Measurements from ENCODE around the gene FHOD3.

The FHOD3 gene

DNA sequence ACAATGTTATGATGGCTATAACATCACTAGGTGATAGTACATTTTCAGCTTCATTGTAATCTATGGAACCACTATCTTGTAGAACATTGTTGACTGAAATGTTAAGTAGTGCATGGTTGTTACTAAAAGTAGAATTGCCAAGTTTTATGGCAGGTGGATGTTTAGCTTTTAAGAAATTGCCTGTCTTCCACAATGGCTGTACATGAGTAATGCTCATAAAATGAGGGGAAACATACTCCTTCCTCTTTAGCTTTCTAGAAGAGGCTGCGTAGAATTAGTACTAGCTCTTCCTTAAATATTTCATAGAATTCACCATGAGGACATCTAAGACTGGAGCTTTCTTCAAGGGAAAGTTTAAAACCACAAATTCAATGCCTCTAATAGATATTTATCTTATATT lies 370.3 kb downstream of the FHOD3 start:
- no peaks in the 10 kb centered on the region for H4K20me1 ChIP-seq (ENCODE audit: insufficient read depth, low read length)
- no peaks in the 10 kb centered on the region for H3K79me2 ChIP-seq (ENCODE audit: low read length)
- H3F3A ChIP-seq (ENCODE audit: insufficient read depth, low read length), result no peaks in the 10 kb centered on the region
- no peak overlapping the region for H2AFZ ChIP-seq (ENCODE audit: low read length)
- no peak overlapping the region for H3K4me3 ChIP-seq (ENCODE audit: low read length)
- TF ChIP-seq, protein P1, sequence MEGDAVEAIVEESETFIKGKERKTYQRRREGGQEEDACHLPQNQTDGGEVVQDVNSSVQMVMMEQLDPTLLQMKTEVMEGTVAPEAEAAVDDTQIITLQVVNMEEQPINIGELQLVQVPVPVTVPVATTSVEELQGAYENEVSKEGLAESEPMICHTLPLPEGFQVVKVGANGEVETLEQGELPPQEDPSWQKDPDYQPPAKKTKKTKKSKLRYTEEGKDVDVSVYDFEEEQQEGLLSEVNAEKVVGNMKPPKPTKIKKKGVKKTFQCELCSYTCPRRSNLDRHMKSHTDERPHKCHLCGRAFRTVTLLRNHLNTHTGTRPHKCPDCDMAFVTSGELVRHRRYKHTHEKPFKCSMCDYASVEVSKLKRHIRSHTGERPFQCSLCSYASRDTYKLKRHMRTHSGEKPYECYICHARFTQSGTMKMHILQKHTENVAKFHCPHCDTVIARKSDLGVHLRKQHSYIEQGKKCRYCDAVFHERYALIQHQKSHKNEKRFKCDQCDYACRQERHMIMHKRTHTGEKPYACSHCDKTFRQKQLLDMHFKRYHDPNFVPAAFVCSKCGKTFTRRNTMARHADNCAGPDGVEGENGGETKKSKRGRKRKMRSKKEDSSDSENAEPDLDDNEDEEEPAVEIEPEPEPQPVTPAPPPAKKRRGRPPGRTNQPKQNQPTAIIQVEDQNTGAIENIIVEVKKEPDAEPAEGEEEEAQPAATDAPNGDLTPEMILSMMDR (IDR thresholded peaks at IDR 0.05; ENCODE audit: low read length), result no peak
- TF ChIP-seq EZH2 (optimal IDR thresholded peaks at IDR 0.05; ENCODE audit: low read depth, low read length), result no peak
- TF ChIP-seq EZH2phosphoT487 (IDR thresholded peaks at IDR 0.05; ENCODE audit: low read length), result no peak
- H3K36me3 ChIP-seq (replicated peaks; ENCODE audit: insufficient read depth, low read length), result no peaks in the 10 kb centered on the region
- H3K4me2 ChIP-seq (ENCODE audit: low read depth, low read length), result no peak overlapping the region
- no peaks in the 10 kb centered on the region for H3K9me2 ChIP-seq (replicated peaks; ENCODE audit: insufficient read depth, low read length)
- DNase-seq, result no peak
- no peak overlapping the region for H3K9ac ChIP-seq (ENCODE audit: low read length)
- no peak overlapping the region for H3K27ac ChIP-seq (ENCODE audit: low read length)
- no peaks in the 10 kb centered on the region for H3K9me3 ChIP-seq (replicated peaks; ENCODE audit: insufficient read depth, low read length)
- peaks cover 19% of the 10 kb centered on the region for H3K4me1 ChIP-seq (ENCODE audit: low read length)
- no peaks in the 10 kb centered on the region for H3K27me3 ChIP-seq (replicated peaks; ENCODE audit: insufficient read depth, low read length)

DNA sequence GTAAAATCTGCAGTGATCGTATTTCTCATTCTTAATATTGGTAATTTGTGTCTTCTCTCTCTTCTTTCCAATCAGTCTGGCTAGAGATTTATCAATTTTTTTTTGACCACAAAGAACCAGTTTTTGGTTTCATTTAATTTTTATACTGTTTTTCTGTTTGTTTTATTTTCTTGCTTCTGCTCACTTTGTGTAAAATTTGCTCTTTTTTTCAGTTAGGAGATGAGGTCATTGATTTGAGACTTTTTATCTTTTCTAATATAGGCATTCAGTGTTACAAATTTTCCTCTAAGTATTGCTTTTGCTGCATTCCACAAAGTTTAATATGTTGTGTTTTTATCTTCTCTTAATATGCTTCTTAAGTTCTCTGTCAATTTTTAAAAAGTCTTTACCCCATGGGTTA lies 370.8 kb downstream of the FHOD3 start:
- no peaks in the 10 kb centered on the region for H3K27me3 ChIP-seq (replicated peaks; ENCODE audit: insufficient read depth, low read length)
- H3K9me3 ChIP-seq (replicated peaks; ENCODE audit: insufficient read depth, low read length), result no peaks in the 10 kb centered on the region
- H3K4me1 ChIP-seq (ENCODE audit: low read length), result peaks cover 23% of the 10 kb centered on the region
- H3K9me2 ChIP-seq (replicated peaks; ENCODE audit: insufficient read depth, low read length), result no peaks in the 10 kb centered on the region
- no peaks in the 10 kb centered on the region for H3F3A ChIP-seq (ENCODE audit: insufficient read depth, low read length)
- no peak overlapping the region for H2AFZ ChIP-seq (ENCODE audit: low read length)
- no peak overlapping the region for H3K4me3 ChIP-seq (ENCODE audit: low read length)
- no peaks in the 10 kb centered on the region for H4K20me1 ChIP-seq (ENCODE audit: insufficient read depth, low read length)
- no peak overlapping the region for H3K4me2 ChIP-seq (ENCODE audit: low read depth, low read length)
- no peak for DNase-seq
- no peak overlapping the region for H3K9ac ChIP-seq (ENCODE audit: low read length)
- H3K79me2 ChIP-seq (ENCODE audit: low read length), result no peaks in the 10 kb centered on the region
- H3K36me3 ChIP-seq (replicated peaks; ENCODE audit: insufficient read depth, low read length), result no peaks in the 10 kb centered on the region
- TF ChIP-seq EZH2phosphoT487 (IDR thresholded peaks at IDR 0.05; ENCODE audit: low read length) (no peak), EZH2 (optimal IDR thresholded peaks at IDR 0.05; ENCODE audit: low read depth, low read length) (no peak)
- TF ChIP-seq, protein P1 (IDR thresholded peaks at IDR 0.05; ENCODE audit: low read length), result no peak
- H3K27ac ChIP-seq (ENCODE audit: low read length), result no peak overlapping the region

DNA sequence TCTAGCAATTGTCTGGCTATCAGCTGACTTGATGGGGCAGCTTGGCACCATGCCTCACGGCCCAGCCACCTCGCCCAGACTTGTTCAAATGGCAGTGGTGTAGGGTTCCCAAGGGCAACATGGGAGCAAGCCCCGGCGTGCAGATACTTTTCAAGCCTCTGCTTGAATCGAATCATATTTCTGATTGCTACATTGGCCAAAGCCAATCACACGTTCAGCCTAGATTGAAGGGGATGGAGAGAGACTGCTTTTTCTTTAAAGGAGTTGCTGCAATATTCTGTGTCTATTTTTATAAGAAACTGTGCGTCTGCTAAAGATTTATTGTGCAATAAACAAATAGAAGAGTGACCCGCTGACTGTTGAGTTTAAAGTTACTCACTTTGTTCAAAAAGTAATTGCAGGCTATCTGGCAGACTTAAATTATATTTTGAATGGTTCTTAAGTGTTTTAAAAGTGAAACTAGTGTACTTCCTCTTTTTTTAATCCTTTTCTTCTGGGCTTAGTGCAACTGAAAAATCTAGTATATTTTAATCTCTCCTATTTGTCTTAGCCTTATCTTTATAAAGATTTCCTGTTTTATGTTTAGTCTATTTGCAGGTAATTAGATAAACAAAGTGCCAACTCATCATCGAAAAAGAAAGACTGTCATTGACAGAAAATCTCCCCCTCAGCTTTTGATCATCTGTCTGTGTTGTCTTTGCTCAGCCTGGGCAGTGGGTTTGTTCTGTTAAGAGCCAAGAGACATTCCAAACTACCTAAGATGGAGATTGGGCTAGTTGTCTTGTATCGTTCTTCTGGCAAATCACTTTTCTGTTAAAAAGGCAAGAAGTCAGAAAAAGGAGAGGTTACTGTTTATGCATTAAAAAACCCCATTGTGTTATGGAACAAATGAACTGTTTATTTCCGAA lies 375.2 kb downstream of the FHOD3 start:
- peaks cover 5% of the 10 kb centered on the region; the same call in 1 of the 2 replicates for H3F3A ChIP-seq (ENCODE audit: insufficient read depth, low read length)
- peak overlapping the region; percentile 51; the same call in 1 of the 2 replicates for H2AFZ ChIP-seq (ENCODE audit: low read length)
- no peaks in the 10 kb centered on the region for H3K9me2 ChIP-seq (replicated peaks; ENCODE audit: insufficient read depth, low read length)
- peak overlapping the region; percentile 71; the same call in 1 of the 2 replicates for H3K27ac ChIP-seq (ENCODE audit: low read length)
- H3K4me2 ChIP-seq (ENCODE audit: low read depth, low read length), result peak overlapping the region; percentile 69
- H3K27me3 ChIP-seq (replicated peaks; ENCODE audit: insufficient read depth, low read length), result no peaks in the 10 kb centered on the region
- TF ChIP-seq, protein P1 (IDR thresholded peaks at IDR 0.05; ENCODE audit: low read length), result no peak
- TF ChIP-seq EZH2 (optimal IDR thresholded peaks at IDR 0.05; ENCODE audit: low read depth, low read length), result no peak
- no peak for TF ChIP-seq EZH2phosphoT487 (IDR thresholded peaks at IDR 0.05; ENCODE audit: low read length)
- no peaks in the 10 kb centered on the region for H3K36me3 ChIP-seq (replicated peaks; ENCODE audit: insufficient read depth, low read length)
- H3K4me1 ChIP-seq (ENCODE audit: low read length), result peaks cover 37% of the 10 kb centered on the region
- H3K9ac ChIP-seq (ENCODE audit: low read length), result peak overlapping the region; percentile 12; the same call in 1 of the 2 replicates
- peak; percentile 44 for DNase-seq
- H3K4me3 ChIP-seq (ENCODE audit: low read length), result peak overlapping the region; percentile 36
- H3K9me3 ChIP-seq (replicated peaks; ENCODE audit: insufficient read depth, low read length), result no peaks in the 10 kb centered on the region
- H4K20me1 ChIP-seq (ENCODE audit: insufficient read depth, low read length), result no peaks in the 10 kb centered on the region
- no peaks in the 10 kb centered on the region for H3K79me2 ChIP-seq (ENCODE audit: low read length)

All from MM.1S (cell line).